ENCODE data around the gene DMKN. TPM values are rescaled to one million over a fixed set of nuclear protein-coding genes. Genes with fewer than 3 reads are reported as not detected.
A peak's percentile ranks its signal among the peaks of the same experiment; 100 is the strongest.

The DMKN gene
- total and polyA plus RNA-seq, 9 of the 15 experiments (the other 6 are each of a cell fraction or from before 2014, with no cell fraction given), result 0.36 to 0.53 TPM; not detected in 7

DNA sequence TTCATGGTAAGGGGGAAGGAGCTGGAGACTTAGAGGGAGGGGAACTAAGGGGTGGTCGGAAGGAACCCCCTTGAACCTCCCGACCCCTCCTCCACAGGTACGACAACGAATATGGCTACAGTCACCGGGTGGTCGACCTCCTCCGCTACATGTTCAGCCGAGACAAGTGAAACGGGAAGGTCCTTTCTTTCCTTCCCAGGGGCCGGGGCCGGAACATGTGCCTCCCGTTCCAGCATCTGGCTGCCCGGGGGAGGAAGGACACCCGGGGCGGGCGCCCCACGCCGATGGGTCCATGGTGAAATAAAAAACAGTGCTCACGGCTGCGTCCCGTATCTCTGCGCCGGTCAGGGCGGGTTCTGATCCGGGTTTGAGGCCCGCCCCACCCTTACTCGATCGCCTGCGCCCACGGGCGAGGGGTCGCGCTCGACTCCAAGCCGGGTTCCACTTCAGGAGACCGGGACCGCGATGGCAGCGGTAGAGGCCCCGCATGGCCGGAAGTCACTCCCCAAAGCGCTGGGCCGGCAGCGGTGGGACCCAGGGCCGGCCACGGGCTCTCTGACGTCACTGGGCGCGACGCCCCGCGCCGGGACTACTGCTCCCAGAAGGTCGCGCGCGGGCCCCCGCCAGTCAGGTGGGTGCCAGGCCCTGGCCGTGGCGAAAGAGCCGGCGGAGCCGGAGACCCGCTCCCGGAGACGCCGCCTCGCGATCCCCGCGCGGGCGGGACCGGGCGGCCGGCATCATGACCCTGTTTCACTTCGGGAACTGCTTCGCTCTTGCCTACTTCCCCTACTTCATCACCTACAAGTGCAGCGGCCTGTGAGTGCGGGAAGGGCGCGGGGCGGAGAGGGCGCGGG, 31.8 kb upstream of the DMKN start, which contains the start of gene TMEM147 (continued):
- peak; percentile 88 for TF ChIP-seq SUPT5H (IDR thresholded peaks at IDR 0.05)
- TF ChIP-seq, protein P1, sequence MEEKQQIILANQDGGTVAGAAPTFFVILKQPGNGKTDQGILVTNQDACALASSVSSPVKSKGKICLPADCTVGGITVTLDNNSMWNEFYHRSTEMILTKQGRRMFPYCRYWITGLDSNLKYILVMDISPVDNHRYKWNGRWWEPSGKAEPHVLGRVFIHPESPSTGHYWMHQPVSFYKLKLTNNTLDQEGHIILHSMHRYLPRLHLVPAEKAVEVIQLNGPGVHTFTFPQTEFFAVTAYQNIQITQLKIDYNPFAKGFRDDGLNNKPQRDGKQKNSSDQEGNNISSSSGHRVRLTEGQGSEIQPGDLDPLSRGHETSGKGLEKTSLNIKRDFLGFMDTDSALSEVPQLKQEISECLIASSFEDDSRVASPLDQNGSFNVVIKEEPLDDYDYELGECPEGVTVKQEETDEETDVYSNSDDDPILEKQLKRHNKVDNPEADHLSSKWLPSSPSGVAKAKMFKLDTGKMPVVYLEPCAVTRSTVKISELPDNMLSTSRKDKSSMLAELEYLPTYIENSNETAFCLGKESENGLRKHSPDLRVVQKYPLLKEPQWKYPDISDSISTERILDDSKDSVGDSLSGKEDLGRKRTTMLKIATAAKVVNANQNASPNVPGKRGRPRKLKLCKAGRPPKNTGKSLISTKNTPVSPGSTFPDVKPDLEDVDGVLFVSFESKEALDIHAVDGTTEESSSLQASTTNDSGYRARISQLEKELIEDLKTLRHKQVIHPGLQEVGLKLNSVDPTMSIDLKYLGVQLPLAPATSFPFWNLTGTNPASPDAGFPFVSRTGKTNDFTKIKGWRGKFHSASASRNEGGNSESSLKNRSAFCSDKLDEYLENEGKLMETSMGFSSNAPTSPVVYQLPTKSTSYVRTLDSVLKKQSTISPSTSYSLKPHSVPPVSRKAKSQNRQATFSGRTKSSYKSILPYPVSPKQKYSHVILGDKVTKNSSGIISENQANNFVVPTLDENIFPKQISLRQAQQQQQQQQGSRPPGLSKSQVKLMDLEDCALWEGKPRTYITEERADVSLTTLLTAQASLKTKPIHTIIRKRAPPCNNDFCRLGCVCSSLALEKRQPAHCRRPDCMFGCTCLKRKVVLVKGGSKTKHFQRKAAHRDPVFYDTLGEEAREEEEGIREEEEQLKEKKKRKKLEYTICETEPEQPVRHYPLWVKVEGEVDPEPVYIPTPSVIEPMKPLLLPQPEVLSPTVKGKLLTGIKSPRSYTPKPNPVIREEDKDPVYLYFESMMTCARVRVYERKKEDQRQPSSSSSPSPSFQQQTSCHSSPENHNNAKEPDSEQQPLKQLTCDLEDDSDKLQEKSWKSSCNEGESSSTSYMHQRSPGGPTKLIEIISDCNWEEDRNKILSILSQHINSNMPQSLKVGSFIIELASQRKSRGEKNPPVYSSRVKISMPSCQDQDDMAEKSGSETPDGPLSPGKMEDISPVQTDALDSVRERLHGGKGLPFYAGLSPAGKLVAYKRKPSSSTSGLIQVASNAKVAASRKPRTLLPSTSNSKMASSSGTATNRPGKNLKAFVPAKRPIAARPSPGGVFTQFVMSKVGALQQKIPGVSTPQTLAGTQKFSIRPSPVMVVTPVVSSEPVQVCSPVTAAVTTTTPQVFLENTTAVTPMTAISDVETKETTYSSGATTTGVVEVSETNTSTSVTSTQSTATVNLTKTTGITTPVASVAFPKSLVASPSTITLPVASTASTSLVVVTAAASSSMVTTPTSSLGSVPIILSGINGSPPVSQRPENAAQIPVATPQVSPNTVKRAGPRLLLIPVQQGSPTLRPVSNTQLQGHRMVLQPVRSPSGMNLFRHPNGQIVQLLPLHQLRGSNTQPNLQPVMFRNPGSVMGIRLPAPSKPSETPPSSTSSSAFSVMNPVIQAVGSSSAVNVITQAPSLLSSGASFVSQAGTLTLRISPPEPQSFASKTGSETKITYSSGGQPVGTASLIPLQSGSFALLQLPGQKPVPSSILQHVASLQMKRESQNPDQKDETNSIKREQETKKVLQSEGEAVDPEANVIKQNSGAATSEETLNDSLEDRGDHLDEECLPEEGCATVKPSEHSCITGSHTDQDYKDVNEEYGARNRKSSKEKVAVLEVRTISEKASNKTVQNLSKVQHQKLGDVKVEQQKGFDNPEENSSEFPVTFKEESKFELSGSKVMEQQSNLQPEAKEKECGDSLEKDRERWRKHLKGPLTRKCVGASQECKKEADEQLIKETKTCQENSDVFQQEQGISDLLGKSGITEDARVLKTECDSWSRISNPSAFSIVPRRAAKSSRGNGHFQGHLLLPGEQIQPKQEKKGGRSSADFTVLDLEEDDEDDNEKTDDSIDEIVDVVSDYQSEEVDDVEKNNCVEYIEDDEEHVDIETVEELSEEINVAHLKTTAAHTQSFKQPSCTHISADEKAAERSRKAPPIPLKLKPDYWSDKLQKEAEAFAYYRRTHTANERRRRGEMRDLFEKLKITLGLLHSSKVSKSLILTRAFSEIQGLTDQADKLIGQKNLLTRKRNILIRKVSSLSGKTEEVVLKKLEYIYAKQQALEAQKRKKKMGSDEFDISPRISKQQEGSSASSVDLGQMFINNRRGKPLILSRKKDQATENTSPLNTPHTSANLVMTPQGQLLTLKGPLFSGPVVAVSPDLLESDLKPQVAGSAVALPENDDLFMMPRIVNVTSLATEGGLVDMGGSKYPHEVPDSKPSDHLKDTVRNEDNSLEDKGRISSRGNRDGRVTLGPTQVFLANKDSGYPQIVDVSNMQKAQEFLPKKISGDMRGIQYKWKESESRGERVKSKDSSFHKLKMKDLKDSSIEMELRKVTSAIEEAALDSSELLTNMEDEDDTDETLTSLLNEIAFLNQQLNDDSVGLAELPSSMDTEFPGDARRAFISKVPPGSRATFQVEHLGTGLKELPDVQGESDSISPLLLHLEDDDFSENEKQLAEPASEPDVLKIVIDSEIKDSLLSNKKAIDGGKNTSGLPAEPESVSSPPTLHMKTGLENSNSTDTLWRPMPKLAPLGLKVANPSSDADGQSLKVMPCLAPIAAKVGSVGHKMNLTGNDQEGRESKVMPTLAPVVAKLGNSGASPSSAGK (IDR thresholded peaks at IDR 0.05), result peak; percentile 47; the same call in 1 of the 2 replicates
- TF ChIP-seq, protein P2, sequence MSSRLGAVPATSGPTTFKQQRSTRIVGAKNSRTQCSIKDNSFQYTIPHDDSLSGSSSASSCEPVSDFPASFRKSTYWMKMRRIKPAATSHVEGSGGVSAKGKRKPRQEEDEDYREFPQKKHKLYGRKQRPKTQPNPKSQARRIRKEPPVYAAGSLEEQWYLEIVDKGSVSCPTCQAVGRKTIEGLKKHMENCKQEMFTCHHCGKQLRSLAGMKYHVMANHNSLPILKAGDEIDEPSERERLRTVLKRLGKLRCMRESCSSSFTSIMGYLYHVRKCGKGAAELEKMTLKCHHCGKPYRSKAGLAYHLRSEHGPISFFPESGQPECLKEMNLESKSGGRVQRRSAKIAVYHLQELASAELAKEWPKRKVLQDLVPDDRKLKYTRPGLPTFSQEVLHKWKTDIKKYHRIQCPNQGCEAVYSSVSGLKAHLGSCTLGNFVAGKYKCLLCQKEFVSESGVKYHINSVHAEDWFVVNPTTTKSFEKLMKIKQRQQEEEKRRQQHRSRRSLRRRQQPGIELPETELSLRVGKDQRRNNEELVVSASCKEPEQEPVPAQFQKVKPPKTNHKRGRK (tag; IDR thresholded peaks at IDR 0.05), result no peak
- TF ChIP-seq RBM34 (IDR thresholded peaks at IDR 0.05; ENCODE audit: borderline replicate concordance, insufficient read depth, low read length), result peak; percentile 86; the same call in 1 of the 2 replicates
- TF ChIP-seq SMARCA4 (IDR thresholded peaks at IDR 0.05), result no peak
- TF ChIP-seq KDM1A (IDR thresholded peaks at IDR 0.05), result no peak
- peak; percentile 74 for TF ChIP-seq TBP (optimal IDR thresholded peaks at IDR 0.05; ENCODE audit: low read depth, low read length)
- no peak for TF ChIP-seq ZNF589 (CRISPR knock-in tag; IDR thresholded peaks at IDR 0.05; ENCODE audit: low read depth)
- no peak; the same call in 1 of the 2 replicates for TF ChIP-seq RNF2 (IDR thresholded peaks at IDR 0.05)
- TF ChIP-seq ZC3H4 (CRISPR knock-in tag; IDR thresholded peaks at IDR 0.05; ENCODE audit: borderline replicate concordance), result no peak
- peak; percentile 4; the same call in 1 of the 2 replicates for TF ChIP-seq KDM2B (CRISPR knock-in tag; IDR thresholded peaks at IDR 0.05)
- TF ChIP-seq FOXA3 (CRISPR knock-in tag; conservative IDR thresholded peaks at IDR 0.05 in 1 of 2, IDR thresholded peaks at IDR 0.05 in 1 of 2), result 0 out of 4 replicates have a peak, but pooled peaks of 1 of the 2 experiments have one; percentile 38
- TF ChIP-seq, protein P3, sequence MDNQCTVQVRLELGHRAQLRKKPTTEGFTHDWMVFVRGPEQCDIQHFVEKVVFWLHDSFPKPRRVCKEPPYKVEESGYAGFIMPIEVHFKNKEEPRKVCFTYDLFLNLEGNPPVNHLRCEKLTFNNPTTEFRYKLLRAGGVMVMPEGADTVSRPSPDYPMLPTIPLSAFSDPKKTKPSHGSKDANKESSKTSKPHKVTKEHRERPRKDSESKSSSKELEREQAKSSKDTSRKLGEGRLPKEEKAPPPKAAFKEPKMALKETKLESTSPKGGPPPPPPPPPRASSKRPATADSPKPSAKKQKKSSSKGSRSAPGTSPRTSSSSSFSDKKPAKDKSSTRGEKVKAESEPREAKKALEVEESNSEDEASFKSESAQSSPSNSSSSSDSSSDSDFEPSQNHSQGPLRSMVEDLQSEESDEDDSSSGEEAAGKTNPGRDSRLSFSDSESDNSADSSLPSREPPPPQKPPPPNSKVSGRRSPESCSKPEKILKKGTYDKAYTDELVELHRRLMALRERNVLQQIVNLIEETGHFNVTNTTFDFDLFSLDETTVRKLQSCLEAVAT (IDR thresholded peaks at IDR 0.05), result no peak
